ENCODE data around the gene SSU72.
"Not testable (repeated sequence)": the region's sequence is repeated elsewhere in the genome, so short reads cannot be mapped to it uniquely, and the experiment has no call there.

The SSU72 gene

GRCh38 chr1:1556961-1557360 is 17.7 kb downstream of the SSU72 start:
- DNase-seq: not testable (repeated sequence)

- DNase-seq: no peak
Measured at GRCh38 chr1:1556505-1556904, 18.2 kb downstream of the SSU72 start.

GRCh38 chr1:1554926-1555915 is 19.4 kb downstream of the SSU72 start:
- DNase-seq: no peak

- no peak for DNase-seq
Measured at GRCh38 chr1:1554550-1554925, 20.1 kb downstream of the SSU72 start.

GRCh38 chr1:1553821-1554494 is 20.7 kb downstream of the SSU72 start:
- DNase-seq: no peak

GRCh38 chr1:1552263-1552639 is 22.4 kb downstream of the SSU72 start:
- DNase-seq: no peak

- no peak for DNase-seq
Measured at GRCh38 chr1:1551524-1552262, 23.0 kb downstream of the SSU72 start.

- DNase-seq: no peak
Measured at GRCh38 chr1:1550591-1551432, 23.9 kb downstream of the SSU72 start.

- no peak for DNase-seq
Measured at GRCh38 chr1:1550087-1550486, 24.6 kb downstream of the SSU72 start.

- DNase-seq: no peak
Measured at GRCh38 chr1:1548591-1548990, 26.1 kb downstream of the SSU72 start.

- no peak for DNase-seq
Measured at GRCh38 chr1:1547476-1547875, 27.2 kb downstream of the SSU72 start.

- DNase-seq: no peak
Measured at GRCh38 chr1:1547011-1547410, 27.7 kb downstream of the SSU72 start.

GRCh38 chr1:1545946-1546737 is 28.5 kb downstream of the SSU72 start:
- no peak for DNase-seq

GRCh38 chr1:1544544-1544943 is 30.1 kb downstream of the SSU72 start:
- DNase-seq: no peak

- DNase-seq: no peak
Measured at GRCh38 chr1:1543706-1544099, 31.0 kb downstream of the SSU72 start.

- no peak for DNase-seq
Measured at GRCh38 chr1:1542766-1543705, 31.6 kb downstream of the SSU72 start.

GRCh38 chr1:1541956-1542765 is 32.5 kb downstream of the SSU72 start:
- no peak for DNase-seq

- no peak for DNase-seq
Measured at GRCh38 chr1:1540818-1541628, 33.6 kb downstream of the SSU72 start.

Data from NCI-H82 (cell line).